ENCODE data around the gene TNP2.
"Not testable (repeated sequence)": the region's sequence is repeated elsewhere in the genome, so short reads cannot be mapped to it uniquely, and the experiment has no call there.

Gene TNP2

DNA sequence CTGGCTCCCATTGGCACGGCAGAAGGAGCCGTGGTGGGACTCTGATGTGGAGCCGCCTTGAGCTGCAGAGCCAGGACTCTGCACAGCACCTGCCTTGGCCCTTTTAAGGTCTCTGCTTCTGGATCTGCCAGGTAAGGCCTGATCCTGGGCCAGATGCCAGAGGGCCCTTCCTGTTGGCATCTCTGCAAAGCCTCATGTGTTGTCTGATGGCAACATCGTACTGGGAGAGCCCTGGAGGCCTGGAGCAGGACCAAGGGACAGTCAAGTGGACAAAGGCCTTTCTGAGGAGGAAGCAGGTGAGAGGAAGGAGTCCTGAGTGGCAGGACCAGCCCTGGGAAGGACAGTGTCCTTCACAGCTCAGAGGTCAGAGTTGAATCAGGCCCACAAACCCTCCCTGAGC, 39.2 kb downstream of the TNP2 start:
- POLR2A ChIA-PET (ENCODE audit: low non-redundant PET), result no interaction called here
- TF ChIP-seq CTCF (conservative IDR thresholded peaks at IDR 0.05; ENCODE audit: low read depth), result no peak
- CTCF ChIA-PET, result interaction anchor here (0.6 kb wide), 1 partner anchor 63 kb away, joined by 3 read pairs; no protein-coding TSS in a partner anchor
- no peak for DNase-seq (ENCODE audit: low spot score)
- H3K27ac ChIP-seq, result no peak overlapping the region

DNA sequence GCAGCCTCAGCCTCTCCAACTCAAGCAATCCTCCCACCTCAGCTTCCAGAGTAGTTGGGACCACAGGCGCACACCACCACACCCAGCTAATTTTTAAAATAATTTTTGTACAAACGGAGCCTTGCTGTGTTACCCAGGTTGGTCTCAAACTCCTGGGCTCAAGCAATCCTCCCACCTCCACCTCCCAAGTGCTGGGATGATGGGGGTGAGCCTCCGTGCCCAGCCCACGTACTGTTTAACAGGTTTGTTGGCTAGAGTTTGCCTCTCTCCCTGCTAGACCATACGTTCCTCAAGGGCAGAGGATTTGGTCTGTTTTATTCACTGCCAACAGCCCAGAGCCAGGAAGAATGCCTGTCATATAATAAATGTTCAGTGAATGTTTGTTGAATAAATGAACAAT, 39.7 kb downstream of the TNP2 start:
- CTCF ChIA-PET, result no interaction called here
- no peak overlapping the region for H3K27ac ChIP-seq
- no peak for DNase-seq (ENCODE audit: low spot score)
- no peak for TF ChIP-seq CTCF (conservative IDR thresholded peaks at IDR 0.05; ENCODE audit: low read depth)
- POLR2A ChIA-PET (ENCODE audit: low non-redundant PET), result no interaction called here

- no peak for TF ChIP-seq CTCF (conservative IDR thresholded peaks at IDR 0.05; ENCODE audit: low read depth)
- ChIA-PET CTCF (interaction anchor here (0.9 kb wide), 1 partner anchor 25 kb away, joined by 3 read pairs; no protein-coding TSS in a partner anchor), POLR2A (ENCODE audit: low non-redundant PET) (no interaction called here)
- no peak for DNase-seq (ENCODE audit: low spot score)
- H3K27ac ChIP-seq, result no peak overlapping the region
Measured at GRCh38 chr16:11225677-11226549, 43.2 kb downstream of the TNP2 start.

GRCh38 chr16:11224894-11225676, 44.0 kb downstream of the TNP2 start:
- POLR2A ChIA-PET (ENCODE audit: low non-redundant PET), result no interaction called here
- no peak overlapping the region for H3K27ac ChIP-seq
- TF ChIP-seq CTCF (conservative IDR thresholded peaks at IDR 0.05; ENCODE audit: low read depth), result no peak
- CTCF ChIA-PET, result interaction anchor here (0.9 kb wide), 1 partner anchor 25 kb away, joined by 3 read pairs; no protein-coding TSS in a partner anchor
- no peak for DNase-seq (ENCODE audit: low spot score)

GRCh38 chr16:11224096-11224893, 44.8 kb downstream of the TNP2 start:
- ChIA-PET CTCF (no interaction called here), POLR2A (ENCODE audit: low non-redundant PET) (no interaction called here)
- H3K27ac ChIP-seq, result no peak overlapping the region
- no peak for DNase-seq (ENCODE audit: low spot score)
- TF ChIP-seq CTCF (conservative IDR thresholded peaks at IDR 0.05; ENCODE audit: low read depth), result no peak

- CTCF ChIA-PET; H3K27ac ChIP-seq; DNase-seq (ENCODE audit: low spot score); POLR2A ChIA-PET (ENCODE audit: low non-redundant PET): not testable (repeated sequence)
Measured at GRCh38 chr16:11220507-11220906, 48.6 kb downstream of the TNP2 start.
